HG03060 (cell line): ENCODE data around the gene SLC9C1.

ENCODE experiments used
- ATAC-seq: cut with Tn5 transposase; IDR thresholded peaks from one replicate; pipeline ENCODE4 v1.9.1; 2021; ENCODE audit warnings: low read depth, moderate number of reproducible peaks; ENCODE audit not compliant: unreplicated experiment

SLC9C1 gene

GRCh38 chr3:112115806-112116383 lies 178.1 kb downstream of the SLC9C1 start:
- ATAC-seq = no peak

GRCh38 chr3:112115161-112115739 lies 178.8 kb downstream of the SLC9C1 start:
- ATAC-seq = peak; percentile 20

GRCh38 chr3:112114576-112115160 lies 179.3 kb downstream of the SLC9C1 start:
- no peak for ATAC-seq

GRCh38 chr3:112111785-112112402 lies 182.1 kb downstream of the SLC9C1 start:
- ATAC-seq = peak; percentile 38

- ATAC-seq = no peak
Observed at GRCh38 chr3:112109322-112109721, 184.7 kb downstream of the SLC9C1 start.

- no peak for ATAC-seq
Observed at GRCh38 chr3:112104774-112105173, 189.2 kb downstream of the SLC9C1 start.

- no peak for ATAC-seq
Observed at GRCh38 chr3:112101916-112102315, 192.1 kb downstream of the SLC9C1 start.

GRCh38 chr3:112097378-112097777 lies 196.6 kb downstream of the SLC9C1 start:
- ATAC-seq = no peak

- no peak for ATAC-seq
Observed at GRCh38 chr3:112096176-112096575, 197.8 kb downstream of the SLC9C1 start.

- ATAC-seq = no peak
Observed at GRCh38 chr3:112095731-112096130, 198.3 kb downstream of the SLC9C1 start.

- ATAC-seq = no peak
Observed at GRCh38 chr3:112093180-112093522, 200.9 kb downstream of the SLC9C1 start.

GRCh38 chr3:112092496-112093179 lies 201.4 kb downstream of the SLC9C1 start:
- no peak for ATAC-seq

GRCh38 chr3:112090887-112091586 lies 203.0 kb downstream of the SLC9C1 start:
- no peak for ATAC-seq
